GM23248 (cell line): ENCODE measurements around the gene NEK4. TPM values are rescaled to one million over a fixed set of nuclear protein-coding genes. Genes with fewer than 3 reads are reported as not detected.

ENCODE experiments used
- DNase-seq: peaks from one replicate; pipeline ENCODE4 v3.0.0-alpha.2; 2015
- H2AFZ ChIP-seq: fragments of 200-600 bp; sonication (generic); 2 replicates; pipeline ENCODE4 v1.6.1; 2016; ENCODE audit warnings: antibody characterized with exemption
- H3F3A ChIP-seq: fragments of 200-600 bp; sonication (generic); 2 replicates; pipeline ENCODE4 v1.6.1; 2016; ENCODE audit warnings: mild to moderate bottlenecking, antibody characterized with exemption, mixed run types; ENCODE audit not compliant: insufficient read depth
- H3K27ac ChIP-seq: fragments of 200-600 bp; sonication (generic); 2 replicates; pipeline ENCODE4 v1.5.1; 2016; ENCODE audit warnings: mild to moderate bottlenecking
- H3K27me3 ChIP-seq: fragments of 200-600 bp; sonication (generic); replicated peaks from 2 replicates; pipeline ENCODE4 v1.6.1; 2016; ENCODE audit warnings: mild to moderate bottlenecking; ENCODE audit not compliant: insufficient read depth
- H3K36me3 ChIP-seq: fragments of 200-600 bp; sonication (generic); 2 replicates; pipeline ENCODE4 v1.6.1; 2016; ENCODE audit warnings: low read depth, mild to moderate bottlenecking
- H3K4me1 ChIP-seq: fragments of 200-600 bp; sonication (generic); 2 replicates; pipeline ENCODE4 v1.6.1; 2016; ENCODE audit warnings: mild to moderate bottlenecking; ENCODE audit not compliant: insufficient read depth
- H3K4me2 ChIP-seq: fragments of 200-600 bp; sonication (generic); one replicate; pipeline ENCODE4 v1.6.1; 2016; ENCODE audit warnings: mild to moderate bottlenecking; ENCODE audit not compliant: unreplicated experiment
- H3K4me3 ChIP-seq: fragments of 200-600 bp; sonication (generic); 2 replicates; pipeline ENCODE4 v1.5.1; 2016; ENCODE audit warnings: mild to moderate bottlenecking
- H3K79me2 ChIP-seq: fragments of 200-600 bp; sonication (generic); 2 replicates; pipeline ENCODE4 v1.6.1; 2016; ENCODE audit warnings: mild to moderate bottlenecking; ENCODE audit not compliant: insufficient read depth
- H3K9ac ChIP-seq: fragments of 200-600 bp; sonication (generic); 2 replicates; pipeline ENCODE4 v1.6.1; 2016; ENCODE audit warnings: mild to moderate bottlenecking
- H3K9me2 ChIP-seq: fragments of 200-600 bp; sonication (generic); 2 replicates; pipeline ENCODE4 v1.6.1; 2016; ENCODE audit warnings: mixed run types, mild to moderate bottlenecking, moderate library complexity; ENCODE audit not compliant: insufficient read depth
- H3K9me3 ChIP-seq: fragments of 200-600 bp; sonication (generic); one replicate; pipeline ENCODE4 v1.6.1; 2017; ENCODE audit warnings: low read depth
- H4K20me1 ChIP-seq: fragments of 200-600 bp; sonication (generic); 2 replicates; pipeline ENCODE4 v1.6.0; 2016; ENCODE audit not compliant: insufficient read depth
- EZH2 ChIP-seq: fragments of 200-600 bp; sonication (generic); IDR thresholded peaks from 2 replicates; pipeline ENCODE4 v1.6.1; 2018; ENCODE audit warnings: antibody characterized with exemption, mild to moderate bottlenecking; ENCODE audit not compliant: insufficient read depth, poor library complexity, severe bottlenecking
- EZH2phosphoT487 ChIP-seq: fragments of 200-600 bp; sonication (generic); IDR thresholded peaks from 2 replicates; pipeline ENCODE4 v1.6.1; 2018; ENCODE audit warnings: antibody characterized with exemption, moderate library complexity, mild to moderate bottlenecking, low read depth; ENCODE audit not compliant: insufficient read depth
- WGBS, 2 experiments: methylation state at CpG; one replicate each; pipeline ENCODE4 v1.1.6; 2015 to 2017; ENCODE audit warnings: low lambda C conversion rate in 2 of 2, low coverage in 1 of 2; ENCODE audit errors: missing lambda C conversion rate in 2 of 2; 5-methylcytosine and 5-hydroxymethylcytosine counted together
- in situ Hi-C: fragments of 300-500 bp; cut with MboI; formaldehyde crosslinking; loops from 2 replicates; pipeline ENCODE4 v1.15.0; 2020
- polyA plus RNA-seq: library from polyadenylated mRNA; unstranded; fragments of >200 nt; fragmentation: Nextera tagmentation; extraction: Ambion mirVana; gene quantifications from 2 replicates; pipeline ENCODE4 v1.2.1, GENCODE V29; 2016
- total RNA-seq: library from RNA; depleted of rRNA; stranded (reverse); fragments of >200 nt; shearing (Covaris generic); gene quantifications from 2 replicates; pipeline ENCODE4 v1.2.3, GENCODE V29; 2014

Gene NEK4
- total and polyA plus RNA-seq, 2 experiments from 2014 or later: 8.4 to 15.8 TPM

DNA sequence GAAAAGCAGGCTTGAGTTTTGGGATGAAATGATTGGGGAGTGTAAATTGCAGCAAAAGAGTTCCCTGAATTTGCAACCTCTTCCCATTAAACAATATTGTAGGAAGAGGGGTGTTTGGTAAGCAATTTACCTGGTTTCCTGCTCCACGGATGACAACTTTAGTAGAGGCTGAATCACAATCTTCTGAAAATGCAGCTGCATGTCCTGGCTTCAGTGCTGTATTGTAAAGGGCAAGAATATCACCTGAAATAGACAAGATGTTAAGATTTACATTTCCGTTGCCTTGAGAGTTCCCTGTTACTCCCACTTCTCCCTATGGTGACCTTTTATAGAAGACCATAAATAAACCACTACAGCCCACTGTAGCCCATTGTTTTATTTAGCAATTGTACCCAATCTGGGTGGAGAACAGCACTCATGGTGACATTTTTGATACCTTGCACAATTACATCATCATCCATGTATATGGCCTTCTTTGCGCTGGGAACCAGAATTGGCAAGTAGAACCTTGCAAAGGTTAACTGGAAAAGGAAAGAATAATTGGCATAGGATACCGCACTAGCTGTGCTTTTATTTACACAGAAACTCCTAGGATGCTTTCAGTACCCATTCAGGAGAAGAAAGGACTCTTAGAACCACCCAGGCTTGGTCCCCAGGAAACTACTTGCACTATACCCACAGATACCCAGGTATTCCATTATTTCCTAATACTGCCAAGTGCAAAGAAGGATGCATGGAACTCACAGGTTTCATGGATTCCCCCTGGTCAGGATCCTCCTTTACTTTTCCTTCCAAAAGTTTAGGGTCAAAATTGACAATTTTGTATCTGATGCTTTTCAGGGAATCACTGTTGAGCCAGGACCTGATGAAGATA is 74.7 kb downstream of the NEK4 start:
- Histone ChIP-seq H3K4me3 (no peak overlapping the region), H3K36me3 (peaks cover 81% of the 10 kb centered on the region), H3F3A (peaks cover 88% of the 10 kb centered on the region), H3K9me2 (no peaks in the 10 kb centered on the region), H3K4me2 (no peak overlapping the region), H3K9ac (no peak overlapping the region), H3K27ac (peak overlapping the region; percentile 41), H3K27me3 (no peaks in the 10 kb centered on the region), H2AFZ (no peak overlapping the region), H3K79me2 (peaks cover 78% of the 10 kb centered on the region), H3K9me3 (no peaks in the 10 kb centered on the region), H3K4me1 (peaks cover 19% of the 10 kb centered on the region), H4K20me1 (no peaks in the 10 kb centered on the region)
- TF ChIP-seq EZH2phosphoT487 (no peak), EZH2 (no peak)
- DNase-seq: no peak
- WGBS, 2 experiments: 78 to 80% methylated on average over 4 of the region's 4 CpGs
- in situ Hi-C loops: no loop called here

DNA sequence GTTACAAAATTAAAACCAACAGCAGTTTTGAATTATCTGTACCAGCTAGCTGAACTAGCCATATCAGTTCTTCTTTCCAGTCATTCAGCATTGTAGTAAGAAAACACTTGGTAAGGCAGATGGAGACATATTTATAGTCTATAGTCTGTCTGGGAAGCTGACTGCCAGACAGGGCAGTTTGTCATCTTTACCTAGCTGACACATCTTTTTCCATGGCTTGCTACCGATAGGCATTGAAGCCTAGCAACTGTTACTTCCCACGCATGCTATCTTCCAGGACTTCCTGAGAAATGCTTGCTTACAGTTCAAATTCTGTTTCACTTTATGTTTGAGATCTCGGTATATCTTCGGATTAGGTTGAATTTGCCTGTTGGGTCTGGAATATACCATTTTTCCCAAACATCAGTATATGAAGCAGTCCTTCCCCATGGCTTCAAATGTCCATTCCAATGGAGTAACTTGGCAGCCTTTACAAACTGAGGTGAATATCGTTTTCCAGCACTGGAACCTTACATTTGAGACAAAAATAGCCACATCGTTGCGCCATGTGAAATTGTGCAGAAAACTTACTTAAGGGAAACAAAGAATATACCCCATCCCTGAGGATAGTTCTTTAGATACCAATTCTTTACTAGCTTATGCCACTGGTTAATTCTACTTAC is 76.1 kb downstream of the NEK4 start:
- H3F3A ChIP-seq: peaks cover 95% of the 10 kb centered on the region
- no peaks in the 10 kb centered on the region for H3K9me2 ChIP-seq
- H3K27me3 ChIP-seq: no peaks in the 10 kb centered on the region
- H3K4me2 ChIP-seq: no peak overlapping the region
- H4K20me1 ChIP-seq: no peaks in the 10 kb centered on the region
- H3K27ac ChIP-seq: peak overlapping the region; percentile 24
- DNase-seq: no peak
- H3K4me1 ChIP-seq: peaks cover 19% of the 10 kb centered on the region
- no peak overlapping the region for H2AFZ ChIP-seq
- 67 to 71% methylated on average over 7 of the region's 7 CpGs for WGBS, 2 experiments
- peaks cover 78% of the 10 kb centered on the region for H3K79me2 ChIP-seq
- in situ Hi-C loops: no loop called here
- no peak overlapping the region for H3K4me3 ChIP-seq
- H3K36me3 ChIP-seq: peaks cover 91% of the 10 kb centered on the region
- no peaks in the 10 kb centered on the region for H3K9me3 ChIP-seq
- TF ChIP-seq EZH2 (no peak), EZH2phosphoT487 (no peak)
- no peak overlapping the region for H3K9ac ChIP-seq

DNA sequence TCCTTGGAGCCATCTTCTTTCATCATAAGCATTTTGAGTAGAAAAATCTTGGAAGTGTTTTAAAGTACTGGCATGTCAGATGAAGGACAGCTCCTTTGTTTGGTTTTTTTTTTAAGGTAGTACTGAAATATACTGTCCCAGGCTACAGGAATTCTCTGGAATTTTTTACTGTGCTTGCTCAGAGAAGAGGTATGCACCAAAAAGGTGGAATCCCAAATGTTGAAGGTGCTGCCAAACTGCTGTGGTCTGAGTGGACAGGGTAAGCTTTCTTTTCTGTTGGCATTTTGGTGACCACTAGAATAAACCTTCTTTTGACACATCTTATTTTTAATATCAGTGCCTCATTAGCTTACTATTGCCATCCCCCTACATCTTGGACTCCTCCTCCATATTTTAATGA is 77.7 kb downstream of the NEK4 start:
- Histone ChIP-seq H4K20me1 (no peaks in the 10 kb centered on the region), H3K9me3 (no peaks in the 10 kb centered on the region), H3K27ac (peak overlapping the region; percentile 29; the same call in 1 of the 2 replicates), H3F3A (peaks cover 96% of the 10 kb centered on the region), H3K79me2 (peaks cover 78% of the 10 kb centered on the region), H3K27me3 (no peaks in the 10 kb centered on the region), H3K36me3 (peaks cover 96% of the 10 kb centered on the region), H3K9ac (no peak overlapping the region), H3K4me2 (no peak overlapping the region), H3K4me3 (no peak overlapping the region), H3K9me2 (no peaks in the 10 kb centered on the region), H3K4me1 (peaks cover 22% of the 10 kb centered on the region), H2AFZ (no peak overlapping the region)
- no peak for DNase-seq
- in situ Hi-C loops: no loop called here
- TF ChIP-seq EZH2: no peak

DNA sequence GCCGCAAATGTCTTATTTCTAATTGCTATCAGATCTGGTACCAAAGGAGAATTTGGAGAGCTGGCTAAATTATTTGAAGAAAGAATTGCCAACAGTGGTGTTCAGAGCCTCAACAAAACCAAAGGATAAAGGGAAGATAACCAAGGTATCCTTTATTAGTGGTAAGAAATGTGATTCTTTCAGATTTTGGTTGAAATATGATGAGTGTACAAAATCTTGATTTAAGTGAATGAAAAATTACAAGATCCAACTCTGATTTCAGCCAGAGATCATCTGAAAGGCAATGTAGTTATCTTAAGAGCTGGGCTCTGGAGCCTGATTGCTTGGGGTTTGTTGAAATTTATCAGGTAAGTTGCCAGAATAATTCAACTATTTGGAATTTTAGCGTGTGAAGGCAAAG is 80.2 kb downstream of the NEK4 start:
- H3K4me2 ChIP-seq: no peak overlapping the region
- WGBS, 2 experiments: 96 to 97% methylated on average over 2 of the region's 2 CpGs
- no peaks in the 10 kb centered on the region for H3K27me3 ChIP-seq
- peaks cover 77% of the 10 kb centered on the region for H3F3A ChIP-seq
- no peaks in the 10 kb centered on the region for H3K9me3 ChIP-seq
- no peak overlapping the region for H3K27ac ChIP-seq
- no peaks in the 10 kb centered on the region for H3K9me2 ChIP-seq
- no peak for DNase-seq
- H2AFZ ChIP-seq: no peak overlapping the region
- peak overlapping the region; percentile 17; the same call in 1 of the 2 replicates for H3K9ac ChIP-seq
- H3K79me2 ChIP-seq: peaks cover 75% of the 10 kb centered on the region
- no peaks in the 10 kb centered on the region for H4K20me1 ChIP-seq
- in situ Hi-C loops: no loop called here
- H3K4me3 ChIP-seq: no peak overlapping the region
- peaks cover 30% of the 10 kb centered on the region for H3K4me1 ChIP-seq
- peaks cover 85% of the 10 kb centered on the region for H3K36me3 ChIP-seq
- TF ChIP-seq EZH2phosphoT487 (no peak), EZH2 (no peak)
